ENCODE results near the gene MAGEC1. TPM values are rescaled to one million over a fixed set of nuclear protein-coding genes. Genes with fewer than 3 reads are reported as not detected.

Gene MAGEC1
- total and polyA plus RNA-seq, 2 of the 4 experiments (the other 2 are of a cell fraction), result not detected

GRCh38 chrX:141952603-141953002 is 48.9 kb downstream of the MAGEC1 start:
- CTCF ChIA-PET, result no interaction called here
- no peak for ATAC-seq (ENCODE audit: low read depth)

More at GRCh38 chrX:141952603-141953002, 48.9 kb downstream of the MAGEC1 start:
- Histone ChIP-seq H2BK120ac (ENCODE audit: low read depth, low read length) (no peak overlapping the region), H3K14ac (replicated peaks; ENCODE audit: low read depth, low read length) (no peak overlapping the region), H2AK9ac (replicated peaks; ENCODE audit: low read depth, low read length, poor library complexity) (no peak overlapping the region), H4K8ac (ENCODE audit: low read depth in 2 of 2, low read length in 2 of 2) (no peak overlapping the region), H4K20me1 (ENCODE audit: insufficient read depth, low read length) (no peaks in the 10 kb centered on the region), H3K4me1 (ENCODE audit: control insufficient read depth, insufficient read depth, low read length) (no peaks in the 10 kb centered on the region), H2AK5ac (ENCODE audit: low read depth, low read length) (no peak overlapping the region), H3K27me3 (ENCODE audit: control insufficient read depth, insufficient read depth, low read length) (no peaks in the 10 kb centered on the region), H2BK15ac (ENCODE audit: low read depth, low read length) (no peak overlapping the region), H2AFZ (replicated peaks; ENCODE audit: low read length, poor library complexity) (no peak overlapping the region), H3K79me1 (ENCODE audit: low read depth in 1 of 2, low read length in 2 of 2) (no peaks in the 10 kb centered on the region), H3K18ac (ENCODE audit: low read depth, low read length) (no peak overlapping the region), H2BK5ac (ENCODE audit: low read depth, low read length, poor library complexity, severe bottlenecking) (no peak overlapping the region), H3K4me3 (ENCODE audit: insufficient read depth, low read depth, low read length) (no peak overlapping the region), H3K36me3 (ENCODE audit: control insufficient read depth, insufficient read depth, low read length) (no peaks in the 10 kb centered on the region), H3K4ac (ENCODE audit: low read depth, low read length) (no peak overlapping the region), H3K9me1 (ENCODE audit: insufficient read depth, low read length) (no peaks in the 10 kb centered on the region), H3K9me3 (ENCODE audit: control insufficient read depth, insufficient read depth, low read length) (peaks cover 2% of the 10 kb centered on the region; the same call in 1 of the 2 replicates), H3K4me2 (ENCODE audit: low read depth, low read length) (no peak overlapping the region), H3K27ac (ENCODE audit: insufficient read depth, low read length) (no peak overlapping the region), H3K23ac (ENCODE audit: low read depth, low read length) (no peak overlapping the region), H2BK20ac (ENCODE audit: low read depth, low read length) (no peak overlapping the region), H3K9ac (ENCODE audit: low read depth, low read length) (no peak overlapping the region), H4K5ac (ENCODE audit: low read depth, low read length) (no peak overlapping the region), H4K91ac (ENCODE audit: insufficient read depth, low read depth, low read length) (no peak overlapping the region), H3K56ac (ENCODE audit: extremely low read depth, insufficient read depth, low read length) (no peak overlapping the region)
- in situ Hi-C loops (cut with MboI; ENCODE audit: low sequenced_read_pairs) (no loop called here), dilution Hi-C loops (cut with HindIII; ENCODE audit: low sequenced_read_pairs, unreplicated experiment) (no loop called here), intact Hi-C loops (cut with micrococcal nuclease) (no loop called here)
- TF ChIP-seq CHD1 (IDR thresholded peaks at IDR 0.05; ENCODE audit: low read depth, low read length) (no peak), RFX5 (IDR thresholded peaks at IDR 0.05; ENCODE audit: low read depth, low read length) (no peak), RCOR1 (IDR thresholded peaks at IDR 0.05; ENCODE audit: insufficient replicate concordance, low read length) (no peak), BHLHE40 (IDR thresholded peaks at IDR 0.05; ENCODE audit: low read depth, low read length) (no peak), FOS (IDR thresholded peaks at IDR 0.05; ENCODE audit: low read depth, low read length) (no peak), RAD21 (IDR thresholded peaks at IDR 0.05; ENCODE audit: low read length) (no peak), POLR2A (IDR thresholded peaks at IDR 0.05; ENCODE audit: low read depth, low read length) (no peak), MAFK (IDR thresholded peaks at IDR 0.05; ENCODE audit: low read depth, low read length) (no peak), NFE2L2 (IDR thresholded peaks at IDR 0.05; ENCODE audit: low read depth, low read length) (no peak)
- WGBS, 2 experiments (ENCODE audit: extremely low coverage in 2 of 2, insufficient read length in 1 of 2), result 39% methylated on average over 3 of the region's 5 CpGs; no CpG with 5 or more reads in 1 of the 2 experiments
- POLR2A ChIA-PET (ENCODE audit: unreplicated experiment), result no interaction called here
- DNase-seq, result no peak
- BruUV-seq (replicated peaks), result no TSS peak

Data from IMR-90 (cell line).